ENCODE results near the gene CCL25. TPM values are rescaled to one million over a fixed set of nuclear protein-coding genes. Genes with fewer than 3 reads are reported as not detected.

CCL25 gene
- total and polyA plus RNA-seq, 9 of the 15 experiments (the other 6 are each of a cell fraction or from before 2014, with no cell fraction given), result 0.15 TPM; not detected in 8

GRCh38 chr19:8081569-8082550 lies 29.3 kb downstream of the CCL25 start (continued):
- TF ChIP-seq ZBTB11 (CRISPR knock-in tag; IDR thresholded peaks at IDR 0.05) (no peak), LEF1 (IDR thresholded peaks at IDR 0.05) (no peak), TCF15 (CRISPR knock-in tag; IDR thresholded peaks at IDR 0.05) (no peak), DPF2 (IDR thresholded peaks at IDR 0.05) (peak; percentile 59; the same call in 1 of the 2 replicates), ARID1B (IDR thresholded peaks at IDR 0.05) (0 out of 2 replicates have a peak, but pooled peaks have one; percentile 14), ATF2 (CRISPR knock-in tag; IDR thresholded peaks at IDR 0.05) (no peak), ZEB2 (IDR thresholded peaks at IDR 0.05) (0 out of 2 replicates have a peak, but pooled peaks have one; percentile 30), MBD2 (IDR thresholded peaks at IDR 0.05; ENCODE audit: borderline replicate concordance, low read depth) (no peak), PHTF2 (CRISPR knock-in tag; IDR thresholded peaks at IDR 0.05) (no peak), HLTF (IDR thresholded peaks at IDR 0.05) (no peak), PHF21A (IDR thresholded peaks at IDR 0.05; ENCODE audit: borderline replicate concordance, low read depth) (no peak), STAT5A (IDR thresholded peaks at IDR 0.05; ENCODE audit: borderline replicate concordance, low read length) (no peak), SRF (CRISPR knock-in tag; IDR thresholded peaks at IDR 0.05) (no peak), DEAF1 (CRISPR knock-in tag; IDR thresholded peaks at IDR 0.05) (no peak), ZNF175 (CRISPR knock-in tag; IDR thresholded peaks at IDR 0.05; ENCODE audit: low read depth) (no peak), E2F1 (CRISPR knock-in tag; IDR thresholded peaks at IDR 0.05) (no peak), ELF2 (CRISPR knock-in tag; IDR thresholded peaks at IDR 0.05) (no peak), E2F5 (CRISPR knock-in tag; IDR thresholded peaks at IDR 0.05) (no peak)
